Activated CD4-positive, alpha-beta T cell treated with anti-CD3 and anti-CD28 coated beads for 24 hours (primary cell): ENCODE data around the gene RUFY3.
"Not testable (repeated sequence)": the region's sequence is repeated elsewhere in the genome, so short reads cannot be mapped to it uniquely, and the experiment has no call there.

Experiments
- DNase-seq, 2 donors: peaks; one replicate each; pipeline ENCODE4 v3.0.0-alpha.2; 2020; ENCODE audit warnings: low read depth in 2 of 2

The RUFY3 gene

DNA sequence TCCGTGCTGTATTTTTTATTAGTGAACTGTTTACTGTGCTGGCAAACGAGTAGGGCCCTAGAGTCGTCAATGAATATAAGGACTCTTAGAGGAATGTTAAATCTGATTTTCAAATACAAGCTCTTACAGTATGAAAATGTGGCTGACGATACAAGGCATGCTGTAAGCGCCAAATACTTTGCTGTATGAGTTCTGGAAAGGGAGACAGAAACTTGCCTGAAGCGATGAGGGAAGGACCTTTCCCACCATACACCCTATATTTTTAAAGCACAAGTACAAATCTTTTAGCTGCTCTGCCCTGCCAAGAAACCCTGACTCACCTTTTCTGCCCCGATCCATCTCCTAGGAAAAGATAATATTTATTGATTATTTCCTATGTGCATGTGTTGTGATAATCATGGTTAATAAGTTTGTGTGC is 15.7 kb upstream of the RUFY3 start:
- no peak for DNase-seq

DNA sequence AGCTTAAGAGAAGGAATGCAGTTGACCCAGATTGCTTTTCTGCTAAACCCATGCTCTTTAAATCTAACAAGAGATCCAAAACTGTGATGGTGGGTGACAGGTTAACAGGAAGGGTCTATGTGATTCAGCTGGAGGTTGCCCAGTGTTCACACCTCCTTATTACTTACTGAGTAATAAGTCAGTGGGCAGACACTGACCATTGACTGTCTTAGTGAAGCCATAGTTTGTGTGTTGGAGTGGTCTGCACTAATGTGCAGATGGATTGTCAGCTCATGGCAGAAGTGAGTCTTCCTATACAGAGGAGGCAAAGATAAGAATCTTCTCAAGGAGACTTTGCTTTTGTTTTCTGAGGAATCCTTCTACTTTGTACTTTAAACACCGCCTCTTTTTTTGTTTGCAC is 15.2 kb upstream of the RUFY3 start:
- no peak for DNase-seq

DNA sequence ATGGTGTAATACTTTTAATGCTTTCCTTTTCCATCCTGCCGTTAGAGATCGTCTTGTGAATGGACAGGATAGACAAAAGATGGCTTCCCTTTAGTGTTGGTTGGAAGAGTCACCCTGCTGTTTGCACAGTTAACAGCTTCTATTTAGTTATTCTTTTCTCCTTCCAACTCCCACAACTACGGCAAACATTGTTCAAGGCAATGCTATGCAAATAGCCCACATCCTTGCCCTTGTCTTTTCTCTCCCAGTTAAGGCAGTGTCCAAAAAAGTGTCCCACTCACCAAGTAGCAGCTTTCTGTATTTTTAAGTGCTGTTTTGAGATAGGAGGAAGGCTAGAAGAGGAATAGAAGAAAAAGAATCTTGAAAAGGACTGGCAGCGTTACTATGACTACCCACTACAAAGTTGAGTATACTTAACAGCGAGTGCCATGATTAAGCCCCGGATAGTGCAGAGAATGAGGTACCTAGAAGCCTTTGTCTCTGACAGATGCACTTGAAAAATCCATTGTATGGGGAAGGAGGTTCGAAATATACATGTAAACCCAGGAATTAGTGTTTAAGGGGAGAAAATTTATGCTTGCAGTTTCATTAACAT is 12.1 kb upstream of the RUFY3 start:
- DNase-seq, result no peak

DNA sequence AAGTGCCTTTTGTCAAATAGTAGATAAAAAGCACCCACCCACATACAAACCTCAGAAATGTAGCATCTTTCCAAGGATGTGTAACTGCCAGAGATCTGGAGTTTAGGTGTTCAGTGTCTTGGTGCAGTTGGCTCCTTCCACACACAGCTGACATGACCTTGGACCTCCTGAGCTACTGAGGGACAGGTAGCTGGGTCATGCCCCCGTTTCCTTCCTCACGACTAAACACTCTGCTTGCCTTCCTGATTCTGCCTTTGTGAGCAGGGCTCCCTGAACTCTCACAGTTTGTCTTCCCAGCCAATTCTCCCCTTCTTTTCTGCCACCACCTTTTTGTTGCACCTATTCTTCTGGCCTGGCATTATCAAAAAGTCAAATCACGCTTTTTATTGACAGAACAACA is 10.2 kb upstream of the RUFY3 start:
- no peak for DNase-seq

DNA sequence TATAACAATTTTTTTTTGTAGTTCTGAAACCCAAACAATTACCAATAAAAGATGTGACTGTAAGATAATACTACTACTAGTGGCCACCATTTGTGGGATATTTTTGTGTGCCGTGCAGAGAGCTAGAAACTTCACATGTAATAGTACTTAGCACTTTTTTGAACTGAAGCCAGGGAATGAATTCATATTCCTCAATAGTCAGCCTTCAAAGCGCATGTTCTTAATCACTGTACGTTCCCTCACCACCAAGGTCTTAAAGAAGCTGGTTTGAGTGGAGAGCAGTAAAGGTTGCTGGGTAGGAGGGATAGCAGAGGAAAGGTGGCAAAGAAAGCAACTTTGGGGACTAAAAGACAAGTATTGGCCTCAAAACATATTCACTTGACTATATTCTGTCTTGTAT is 9.6 kb upstream of the RUFY3 start:
- DNase-seq, result no peak

DNA sequence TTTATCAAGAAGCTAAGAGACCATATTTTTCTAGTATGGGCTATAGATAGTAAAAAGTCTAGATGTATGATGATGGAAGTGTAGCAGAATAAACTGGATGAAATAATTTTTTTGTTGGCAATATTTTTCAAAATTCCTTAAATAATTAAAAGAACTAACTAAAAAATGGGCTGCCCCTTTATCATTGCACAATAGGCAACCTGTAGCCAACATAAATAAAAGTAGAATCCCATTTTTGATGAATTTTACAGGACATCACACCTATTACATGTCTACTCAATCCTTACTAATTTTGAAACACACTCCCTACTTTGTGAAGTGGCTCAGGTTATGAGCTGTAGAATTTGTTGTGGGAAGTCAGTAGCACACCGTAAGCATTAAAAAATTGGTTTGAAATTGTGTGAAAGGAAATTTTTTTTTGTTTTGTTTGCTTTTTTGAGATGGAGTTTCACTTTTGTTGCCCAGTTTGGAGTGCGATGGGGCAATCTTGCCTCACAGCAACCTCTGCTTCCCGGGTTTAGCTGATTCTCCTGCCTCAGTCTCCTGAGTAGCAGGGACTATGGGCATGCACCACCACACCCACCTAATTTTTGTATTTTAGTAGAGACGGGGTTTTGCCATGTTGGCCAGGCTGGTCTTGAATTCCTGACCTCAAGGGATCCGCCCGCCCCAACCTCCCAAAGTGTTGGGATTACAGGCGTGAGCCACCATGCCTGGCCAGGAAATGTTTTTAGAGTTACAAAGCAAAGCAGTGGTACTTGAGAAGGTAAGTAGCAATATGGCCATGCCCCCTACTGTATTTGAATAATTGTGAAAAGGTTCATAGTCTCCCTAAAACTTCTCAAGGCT is 8.9 kb upstream of the RUFY3 start:
- DNase-seq, result no peak

DNA sequence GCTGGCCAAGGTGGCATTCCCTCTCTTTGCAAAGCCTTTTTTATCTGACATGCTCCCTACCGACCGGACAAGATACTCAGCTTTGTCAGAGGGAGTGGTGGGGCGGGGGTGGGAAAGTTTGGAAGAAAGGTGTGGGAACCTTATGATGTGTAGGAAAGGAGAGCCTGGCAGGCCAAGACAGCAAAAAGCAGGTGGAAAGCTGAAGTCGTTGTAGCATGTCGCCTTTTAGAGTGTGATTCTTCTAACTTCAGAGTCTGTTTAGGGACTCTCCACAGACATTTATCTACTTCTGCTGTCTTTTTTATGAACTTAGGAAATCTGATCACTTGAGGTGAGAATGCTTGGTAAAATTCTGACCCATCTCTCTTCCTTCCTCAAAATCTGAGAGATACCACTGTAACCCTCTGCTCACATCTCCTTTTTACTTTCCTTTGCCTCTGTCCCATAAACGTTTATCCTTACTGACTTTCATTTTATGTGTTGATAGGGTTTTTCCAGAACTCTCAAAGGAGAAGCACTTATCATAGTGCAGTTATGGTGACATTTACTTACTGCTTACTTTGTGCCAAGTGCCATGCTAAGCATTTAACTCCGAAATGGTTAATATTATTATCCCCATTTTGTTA is 8.2 kb upstream of the RUFY3 start:
- no peak for DNase-seq

DNA sequence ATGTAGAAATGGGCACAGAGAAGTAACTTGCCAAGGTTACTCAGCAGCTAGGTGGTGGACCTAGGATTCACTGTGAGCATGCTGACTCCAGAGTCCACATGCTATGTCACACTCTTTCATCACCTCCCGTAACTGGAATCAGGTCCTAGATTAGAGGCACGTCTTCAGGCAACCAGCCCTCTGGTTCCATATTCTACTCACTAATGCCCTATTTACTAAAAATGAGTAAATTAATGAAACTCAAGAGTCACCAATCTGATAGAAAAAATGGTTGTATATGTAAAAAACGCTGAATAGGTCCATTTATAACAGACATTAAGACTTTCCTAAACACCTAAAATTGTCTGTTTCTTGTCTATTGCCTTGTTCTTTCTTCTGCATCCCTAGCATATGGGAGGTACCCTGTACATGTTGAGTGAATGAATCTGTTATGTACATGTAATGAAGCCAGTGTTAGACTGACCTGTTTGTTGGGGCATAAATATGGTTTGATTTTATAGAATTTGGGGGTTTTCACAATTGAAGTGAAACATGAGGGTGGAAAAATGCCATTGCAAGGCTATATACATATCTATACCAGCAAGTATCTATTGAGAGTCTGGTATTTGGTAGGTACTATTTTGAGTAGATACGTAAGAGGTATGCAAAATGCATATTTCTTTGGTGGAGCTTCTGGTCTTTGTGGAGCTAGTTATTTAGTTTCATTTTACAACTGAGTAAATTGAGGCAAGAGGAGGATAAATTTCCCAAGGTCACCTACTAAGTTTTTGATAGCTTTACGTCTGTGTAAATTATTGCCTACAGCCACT is 7.5 kb upstream of the RUFY3 start:
- DNase-seq, result no peak

DNA sequence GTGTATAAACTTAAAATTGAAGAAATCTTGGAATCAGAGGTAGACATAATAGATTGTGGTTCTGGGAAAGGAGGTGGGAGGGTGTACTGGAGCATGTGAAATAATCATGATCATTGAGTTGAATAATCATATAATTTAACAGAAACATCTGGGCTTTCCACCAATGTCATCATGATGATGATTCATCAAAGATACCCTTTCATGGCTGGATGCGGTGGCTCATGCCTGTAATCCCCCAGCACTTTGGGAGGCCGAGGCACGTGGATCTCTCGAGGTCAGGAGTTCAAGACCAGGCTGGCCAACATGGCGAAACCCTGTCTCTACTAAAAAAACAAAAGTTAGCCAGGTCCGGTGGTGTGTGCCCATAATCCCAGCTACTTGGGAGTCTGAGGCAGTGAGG is 6.7 kb upstream of the RUFY3 start:
- no peak for DNase-seq

DNA sequence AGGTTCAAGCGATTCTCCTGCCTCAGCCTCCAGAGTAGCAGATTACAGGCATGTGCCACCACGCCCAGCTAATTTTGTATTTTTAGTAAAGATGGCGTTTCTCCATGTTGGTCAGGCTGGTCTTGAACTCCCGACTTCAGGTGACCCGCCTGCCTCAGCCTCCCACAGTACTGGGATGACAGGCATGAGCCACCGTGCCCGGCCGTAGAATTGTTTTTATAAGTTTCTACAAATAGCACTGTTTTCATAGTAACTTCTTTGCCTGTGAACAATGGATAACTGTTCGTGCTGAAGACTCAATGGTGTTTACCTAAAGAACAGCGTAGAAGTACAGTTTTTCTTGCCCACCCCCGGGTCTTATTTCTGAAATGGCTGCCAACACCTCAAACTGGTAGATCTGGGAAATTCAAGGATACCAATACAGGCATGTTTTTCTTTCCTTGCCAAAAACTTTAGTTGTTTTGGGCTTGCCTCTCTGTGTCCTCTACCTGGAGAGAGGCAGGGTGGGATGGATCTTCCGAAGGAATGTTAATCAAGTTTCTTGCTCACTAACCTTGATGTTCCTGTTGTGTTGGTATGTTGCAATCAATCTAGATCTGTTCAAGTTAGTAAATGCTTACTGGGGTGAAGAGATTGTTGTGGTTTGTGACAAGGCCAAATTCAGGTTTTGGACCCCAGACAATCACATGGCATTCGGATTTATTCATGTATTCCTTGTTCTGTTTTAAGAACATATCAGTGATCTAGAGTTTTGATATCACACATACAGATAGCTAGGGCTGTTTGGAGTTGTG is 2.8 kb upstream of the RUFY3 start:
- DNase-seq, result no peak

DNA sequence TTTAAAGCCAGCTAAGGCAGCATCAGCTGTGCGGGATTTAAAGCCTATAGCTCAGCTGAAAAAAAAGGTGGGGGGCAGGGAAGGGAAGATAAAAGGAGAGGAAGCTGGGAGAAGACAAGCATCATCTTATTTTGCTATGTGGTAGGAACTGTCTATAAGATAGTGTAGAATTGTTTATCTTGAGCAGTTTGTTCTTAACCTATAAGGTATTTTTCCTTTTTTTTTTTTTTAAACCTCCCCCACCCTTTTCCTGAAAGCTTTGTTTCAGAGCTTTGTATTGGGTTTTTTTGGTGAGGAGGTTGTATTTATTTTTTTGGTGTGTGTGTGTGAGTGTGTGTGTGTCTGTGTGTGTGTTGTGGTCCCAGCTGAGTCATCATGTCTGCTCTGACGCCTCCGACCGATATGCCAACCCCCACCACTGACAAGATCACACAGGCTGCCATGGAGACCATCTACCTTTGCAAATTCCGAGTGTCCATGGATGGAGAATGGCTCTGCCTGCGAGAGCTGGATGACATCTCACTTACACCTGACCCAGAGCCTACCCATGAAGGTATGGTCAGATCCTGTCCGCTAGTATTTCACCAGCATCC is 531 bp downstream of the RUFY3 start:
- DNase-seq, result no peak

DNA sequence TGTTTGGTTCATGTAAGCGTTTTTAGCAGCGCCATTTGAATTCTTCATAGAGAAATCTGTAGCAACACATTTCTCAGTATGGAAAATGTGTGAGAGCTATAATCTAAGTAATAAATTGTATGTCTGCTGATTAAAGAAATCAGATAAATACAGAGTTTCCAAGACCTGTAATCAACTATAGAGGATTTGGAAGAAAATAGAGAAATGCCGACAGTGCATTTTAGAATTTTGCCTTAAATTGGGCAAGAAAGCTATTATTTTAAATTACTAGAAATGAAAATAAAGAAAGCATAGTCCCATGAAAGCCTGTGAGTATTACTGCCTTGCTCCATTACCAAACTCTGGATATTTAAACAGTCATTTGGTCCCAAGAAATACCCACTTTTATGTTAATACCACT is 2.7 kb downstream of the RUFY3 start:
- no peak for DNase-seq

DNA sequence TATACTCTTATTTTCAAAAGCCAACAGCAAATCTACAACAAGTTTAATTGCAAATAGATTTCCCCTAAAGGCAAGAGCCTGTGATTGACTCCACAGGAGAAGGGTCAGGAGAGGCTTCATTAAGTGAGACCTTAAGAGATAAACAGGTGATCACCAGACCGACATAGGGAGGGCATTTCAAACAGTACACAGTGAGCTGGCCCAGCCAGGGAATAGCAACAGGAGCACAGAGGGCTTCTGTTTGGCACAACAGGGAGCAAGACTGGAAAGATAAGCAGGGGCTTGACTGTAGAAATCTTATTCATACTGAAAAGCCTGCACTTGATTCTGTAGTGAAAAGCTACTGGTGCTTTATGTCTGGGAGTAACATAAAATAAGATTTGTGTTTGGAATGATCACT is 3.9 kb downstream of the RUFY3 start:
- DNase-seq, result no peak

DNA sequence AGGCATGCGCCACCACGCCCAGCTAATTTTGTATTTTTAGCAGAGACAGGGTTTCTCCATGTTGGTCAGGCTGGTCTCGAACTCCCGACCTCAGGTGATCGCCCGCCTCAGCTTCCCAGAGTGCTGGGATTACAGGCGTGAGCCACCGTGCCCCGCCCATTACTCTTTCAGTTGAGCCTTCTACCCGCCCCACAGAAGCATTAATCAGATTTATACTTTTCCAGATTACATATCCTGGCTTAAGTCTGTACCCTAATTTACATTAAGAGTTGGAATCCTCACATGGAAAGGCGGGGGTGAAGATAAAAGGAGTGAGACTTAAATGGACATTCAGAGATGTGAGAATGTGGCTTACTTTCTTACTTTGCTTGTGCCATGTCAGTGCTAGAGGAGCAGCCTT is 4.8 kb downstream of the RUFY3 start:
- not testable (repeated sequence) for DNase-seq

DNA sequence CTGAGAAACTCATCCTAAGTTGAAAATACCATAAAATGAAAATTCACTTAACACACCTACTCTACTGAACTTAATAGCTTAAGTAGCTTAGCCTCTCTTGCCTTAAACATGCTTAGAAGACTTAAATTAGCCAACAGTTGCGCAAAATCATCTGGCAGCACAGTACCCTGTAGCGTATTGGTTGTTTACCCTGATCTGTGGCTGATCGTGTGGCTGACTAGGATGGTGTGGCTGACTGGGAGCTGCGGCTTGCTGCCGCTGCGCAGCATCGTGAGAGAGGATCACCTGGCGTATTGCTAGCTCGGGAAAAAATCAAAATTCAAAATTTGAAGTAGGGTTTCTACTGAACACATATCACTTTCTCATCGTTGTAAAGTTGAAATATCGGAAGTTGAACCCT is 6.3 kb downstream of the RUFY3 start:
- no peak for DNase-seq

DNA sequence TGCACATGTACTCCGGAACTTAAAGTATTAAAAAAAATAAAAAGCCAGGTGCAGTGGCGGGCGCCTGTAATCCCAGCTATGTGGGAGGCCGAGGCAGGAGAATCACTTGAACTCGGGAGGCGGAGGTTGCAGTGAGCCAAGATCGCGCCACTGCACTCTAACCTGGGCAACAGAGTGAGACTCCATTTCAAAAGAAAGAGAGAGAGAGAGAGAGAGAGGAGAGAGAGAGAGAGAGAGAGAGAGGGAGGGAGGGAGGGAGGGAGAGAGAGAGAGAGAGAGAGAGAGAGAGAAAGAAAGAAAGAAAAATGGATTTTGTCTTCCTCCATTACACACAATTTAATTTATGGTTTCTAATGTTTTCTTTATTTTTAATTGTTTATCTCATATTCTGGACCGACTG is 11.1 kb downstream of the RUFY3 start:
- DNase-seq, result not testable (repeated sequence)

DNA sequence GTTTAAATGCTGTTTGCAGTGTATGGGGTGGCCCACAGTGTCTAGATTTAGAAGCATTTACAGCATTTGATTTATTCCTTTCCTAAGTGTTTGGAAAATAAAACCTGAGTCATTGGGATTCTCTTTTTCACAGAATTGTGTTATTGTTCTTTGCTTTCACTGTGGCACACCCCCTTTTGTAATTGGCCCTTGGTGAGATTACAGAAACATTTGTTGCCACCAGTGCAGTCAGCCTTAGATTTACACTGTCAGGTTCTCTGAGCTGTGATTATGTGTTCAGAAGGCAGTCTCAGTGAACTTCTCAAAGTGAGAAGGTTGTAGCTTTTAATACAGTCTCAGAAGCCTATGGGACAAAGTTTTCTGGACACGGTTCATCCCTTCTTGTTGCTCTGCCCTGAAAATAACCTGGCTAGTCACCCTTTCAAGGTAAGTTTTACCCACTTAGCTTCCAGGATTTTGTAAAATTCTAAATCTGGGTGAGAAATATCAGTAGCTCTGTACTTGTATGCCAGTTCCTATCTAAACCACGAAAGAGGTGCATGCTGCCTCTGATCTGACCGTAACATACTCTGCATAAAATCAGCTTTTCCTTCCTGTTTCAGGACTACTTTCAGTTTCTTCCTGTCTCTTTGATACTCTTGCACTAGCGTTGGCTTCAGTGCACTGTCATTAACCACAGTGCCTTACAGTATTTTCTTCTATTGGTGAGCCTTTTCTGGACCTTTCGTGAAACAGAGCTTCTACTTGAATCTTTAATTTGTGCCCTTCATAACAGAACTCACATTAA is 12.6 kb downstream of the RUFY3 start:
- no peak for DNase-seq

DNA sequence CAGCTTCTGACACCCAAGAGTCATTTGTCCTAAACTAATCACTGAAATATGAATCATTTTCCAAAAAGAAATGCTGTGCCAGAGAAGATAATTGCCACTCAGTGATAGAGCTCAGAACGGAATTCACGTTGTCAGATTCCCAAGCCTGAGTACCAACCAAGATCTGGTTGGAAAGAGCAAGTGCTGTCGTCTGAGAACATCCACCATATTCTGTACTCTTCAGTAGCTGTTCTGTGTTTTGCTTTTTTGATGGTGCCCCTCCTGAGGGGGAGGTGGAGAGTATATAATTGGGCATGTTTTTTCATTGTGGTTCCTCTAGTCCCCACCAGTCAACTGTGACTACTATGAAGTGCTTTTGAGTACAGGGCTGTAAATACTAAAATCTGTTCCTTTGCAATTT is 13.2 kb downstream of the RUFY3 start:
- no peak for DNase-seq

DNA sequence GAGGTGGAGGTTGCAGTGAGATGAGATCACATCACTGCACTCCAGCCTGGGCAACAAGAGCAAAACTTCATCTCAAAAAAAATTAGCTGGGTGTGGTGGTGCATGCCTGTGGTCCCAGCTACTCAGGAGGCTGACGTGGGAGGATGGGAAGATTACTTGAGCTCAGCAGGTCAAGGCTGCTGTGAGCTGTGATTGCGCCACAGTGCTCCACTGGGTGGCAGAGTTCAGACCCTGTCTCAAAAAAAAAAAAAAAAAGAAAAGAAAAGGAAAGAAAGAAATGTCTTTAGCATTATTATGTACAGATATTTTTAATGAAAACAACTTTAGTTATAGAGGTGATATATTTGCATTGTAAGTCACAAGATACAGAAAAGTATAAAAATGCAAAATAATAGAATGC is 14.2 kb downstream of the RUFY3 start:
- DNase-seq, result peak in 1 of 2 donors; percentile 7

DNA sequence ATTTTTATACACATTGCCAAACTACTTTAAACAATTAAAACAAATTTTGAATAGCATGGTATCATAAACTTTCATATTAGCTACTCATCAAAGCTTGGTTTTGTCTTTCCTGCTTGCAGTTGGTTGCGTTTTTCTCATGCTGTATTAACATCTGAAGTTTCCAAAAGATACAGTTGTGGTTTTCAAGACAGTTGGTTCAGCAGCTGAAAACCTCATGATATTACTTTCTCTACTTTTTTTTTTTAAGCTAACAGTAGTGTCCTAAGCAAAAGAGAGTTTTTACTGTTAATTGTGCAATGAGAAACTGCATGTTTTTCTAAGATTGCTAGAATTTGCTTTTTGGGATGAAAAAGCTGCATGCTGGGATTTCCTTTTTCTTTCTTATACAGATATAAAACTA is 15.2 kb downstream of the RUFY3 start:
- DNase-seq, result no peak
